ENCODE results near the gene CYP4F12.
"Not testable (repeated sequence)": the region's sequence is repeated elsewhere in the genome, so short reads cannot be mapped to it uniquely, and the experiment has no call there.

CYP4F12 gene

DNA sequence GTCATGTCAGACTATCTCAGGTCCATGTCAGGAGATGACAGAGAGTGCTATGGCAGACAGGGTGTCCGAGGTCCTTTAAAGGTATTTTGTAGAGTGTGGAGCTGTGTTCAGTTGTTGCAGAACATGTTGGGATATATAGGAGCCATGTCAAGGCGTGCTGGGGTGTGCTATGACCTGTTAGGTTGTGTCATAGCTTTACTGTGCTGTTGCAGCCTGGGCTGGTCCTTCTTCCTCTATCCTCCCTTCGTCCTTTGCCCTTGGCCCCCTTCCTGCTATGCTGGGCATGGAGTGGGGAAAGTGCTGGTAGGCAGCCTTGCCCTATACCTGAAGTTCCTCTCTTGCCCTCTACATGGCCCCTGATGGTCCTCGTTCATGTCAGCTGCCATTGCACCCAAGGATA, 7.0 kb downstream of the CYP4F12 start:
- H2BK120ac ChIP-seq (ENCODE audit: low read depth, low read length); H3K79me2 ChIP-seq (ENCODE audit: control insufficient read depth, insufficient read depth, low read length); H3K56ac ChIP-seq (ENCODE audit: low read length); H2BK15ac ChIP-seq (replicated peaks; ENCODE audit: low read depth); H3K9ac ChIP-seq (ENCODE audit: low read length); H3K27me3 ChIP-seq (ENCODE audit: insufficient read depth, low read length, poor library complexity); H4K5ac ChIP-seq (ENCODE audit: low read length); H3K18ac ChIP-seq (ENCODE audit: low read length); H3K27ac ChIP-seq (ENCODE audit: low read depth, low read length); H4K8ac ChIP-seq (ENCODE audit: low read depth, low read length); H2AK5ac ChIP-seq (ENCODE audit: low read length); H3K79me1 ChIP-seq (ENCODE audit: low read length); H3K36me3 ChIP-seq (ENCODE audit: control insufficient read depth, insufficient read depth, low read length); H3K4me3 ChIP-seq (ENCODE audit: low read length); H3K4me2 ChIP-seq (ENCODE audit: low read length); H3K23ac ChIP-seq (ENCODE audit: low read length); DNase-seq; H2BK5ac ChIP-seq (ENCODE audit: low read length); H3K4me1 ChIP-seq (ENCODE audit: control insufficient read depth, low read depth, low read length); H3K4ac ChIP-seq (ENCODE audit: low read depth, low read length): not testable (repeated sequence)
- no CpG with 5 or more reads among the region's 4 CpGs for WGBS (ENCODE audit: extremely low coverage, insufficient coverage, low lambda C conversion rate)

DNA sequence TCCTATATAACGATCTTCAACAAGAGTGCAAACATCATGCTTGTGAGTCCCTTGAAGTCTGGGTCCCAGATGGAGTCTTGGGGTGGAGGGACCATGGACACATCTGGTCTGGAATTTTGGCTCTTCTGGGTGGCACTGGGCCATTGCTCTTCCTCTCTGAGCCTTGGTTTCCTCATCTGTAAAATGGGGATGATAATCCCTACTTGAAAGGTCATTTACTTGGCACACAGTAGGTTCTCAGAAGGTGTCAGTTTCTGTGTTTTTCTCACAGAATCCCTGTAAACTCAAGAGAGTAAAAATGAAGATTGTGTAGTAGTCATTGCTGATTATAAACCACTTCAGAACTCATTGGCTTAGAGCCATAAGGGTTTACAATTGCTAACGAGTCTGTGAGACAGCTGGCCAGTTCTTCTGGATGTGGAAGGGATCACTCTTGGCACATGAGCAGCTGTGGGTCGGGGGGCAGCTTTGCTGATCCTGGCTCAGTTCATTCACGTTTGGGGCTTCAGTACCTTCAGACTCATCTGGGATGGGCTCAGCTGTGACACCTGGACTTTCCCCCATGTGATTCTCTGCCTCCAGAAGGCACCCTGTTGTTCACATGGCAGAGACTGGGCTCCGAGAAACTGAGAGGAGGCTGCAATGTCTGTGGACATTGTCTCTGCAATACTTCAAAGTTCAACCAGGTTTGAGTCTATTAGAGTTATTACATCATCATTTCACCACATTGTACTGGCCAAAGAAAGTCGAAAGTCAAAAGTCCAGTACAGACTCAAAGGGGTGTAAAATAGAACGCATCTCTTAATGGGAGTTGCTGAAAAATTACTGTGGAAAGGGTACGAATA, 7.8 kb downstream of the CYP4F12 start:
- DNase-seq, result no peak
- Histone ChIP-seq H3K56ac (ENCODE audit: low read length) (no peak overlapping the region), H3K23ac (ENCODE audit: low read length) (no peak overlapping the region), H3K4me3 (ENCODE audit: low read length) (no peak overlapping the region), H3K79me1 (ENCODE audit: low read length) (no peaks in the 10 kb centered on the region), H3K36me3 (ENCODE audit: control insufficient read depth, insufficient read depth, low read length) (no peaks in the 10 kb centered on the region), H3K4me1 (ENCODE audit: control insufficient read depth, low read depth, low read length) (no peaks in the 10 kb centered on the region), H3K18ac (ENCODE audit: low read length) (no peak overlapping the region), H3K27me3 (ENCODE audit: insufficient read depth, low read length, poor library complexity) (no peaks in the 10 kb centered on the region), H2BK15ac (replicated peaks; ENCODE audit: low read depth) (no peak overlapping the region), H4K5ac (ENCODE audit: low read length) (no peak overlapping the region), H3K9ac (ENCODE audit: low read length) (no peak overlapping the region), H2BK120ac (ENCODE audit: low read depth, low read length) (no peak overlapping the region), H2AK5ac (ENCODE audit: low read length) (no peak overlapping the region), H4K8ac (ENCODE audit: low read depth, low read length) (no peak overlapping the region), H2BK5ac (ENCODE audit: low read length) (no peak overlapping the region), H3K27ac (ENCODE audit: low read depth, low read length) (no peak overlapping the region), H3K79me2 (ENCODE audit: control insufficient read depth, insufficient read depth, low read length) (no peaks in the 10 kb centered on the region), H3K4me2 (ENCODE audit: low read length) (no peak overlapping the region), H3K4ac (ENCODE audit: low read depth, low read length) (no peak overlapping the region)
- no CpG with 5 or more reads among the region's 8 CpGs for WGBS (ENCODE audit: extremely low coverage, insufficient coverage, low lambda C conversion rate)

DNA sequence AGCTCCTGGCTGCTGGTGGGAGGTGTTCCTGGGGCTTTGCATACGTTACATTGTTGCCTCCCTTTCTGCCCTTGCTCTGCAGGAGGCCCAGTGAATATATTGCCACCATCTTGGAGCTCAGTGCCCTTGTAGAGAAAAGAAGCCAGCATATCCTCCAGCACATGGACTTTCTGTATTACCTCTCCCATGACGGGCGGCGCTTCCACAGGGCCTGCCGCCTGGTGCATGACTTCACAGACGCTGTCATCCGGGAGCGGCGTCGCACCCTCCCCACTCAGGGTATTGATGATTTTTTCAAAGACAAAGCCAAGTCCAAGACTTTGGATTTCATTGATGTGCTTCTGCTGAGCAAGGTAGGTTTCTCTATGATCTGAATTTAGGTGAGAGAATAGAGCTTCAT, 10.5 kb downstream of the CYP4F12 start:
- H4K8ac ChIP-seq (ENCODE audit: low read depth, low read length), result no peak overlapping the region
- no peaks in the 10 kb centered on the region for H3K79me1 ChIP-seq (ENCODE audit: low read length)
- H3K23ac ChIP-seq (ENCODE audit: low read length), result no peak overlapping the region
- no CpG with 5 or more reads among the region's 10 CpGs for WGBS (ENCODE audit: extremely low coverage, insufficient coverage, low lambda C conversion rate)
- no peaks in the 10 kb centered on the region for H3K27me3 ChIP-seq (ENCODE audit: insufficient read depth, low read length, poor library complexity)
- H3K79me2 ChIP-seq (ENCODE audit: control insufficient read depth, insufficient read depth, low read length), result no peaks in the 10 kb centered on the region
- no peak overlapping the region for H2BK5ac ChIP-seq (ENCODE audit: low read length)
- no peak overlapping the region for H3K18ac ChIP-seq (ENCODE audit: low read length)
- no peak overlapping the region for H3K9ac ChIP-seq (ENCODE audit: low read length)
- H2AK5ac ChIP-seq (ENCODE audit: low read length), result no peak overlapping the region
- no peak overlapping the region for H3K4me3 ChIP-seq (ENCODE audit: low read length)
- H4K5ac ChIP-seq (ENCODE audit: low read length), result no peak overlapping the region
- H3K4ac ChIP-seq (ENCODE audit: low read depth, low read length), result no peak overlapping the region
- H3K4me1 ChIP-seq (ENCODE audit: control insufficient read depth, low read depth, low read length), result no peaks in the 10 kb centered on the region
- H3K56ac ChIP-seq (ENCODE audit: low read length), result no peak overlapping the region
- no peak for DNase-seq
- H3K4me2 ChIP-seq (ENCODE audit: low read length), result no peak overlapping the region
- H2BK120ac ChIP-seq (ENCODE audit: low read depth, low read length), result no peak overlapping the region
- no peak overlapping the region for H3K27ac ChIP-seq (ENCODE audit: low read depth, low read length)
- no peak overlapping the region for H2BK15ac ChIP-seq (replicated peaks; ENCODE audit: low read depth)
- H3K36me3 ChIP-seq (ENCODE audit: control insufficient read depth, insufficient read depth, low read length), result no peaks in the 10 kb centered on the region

DNA sequence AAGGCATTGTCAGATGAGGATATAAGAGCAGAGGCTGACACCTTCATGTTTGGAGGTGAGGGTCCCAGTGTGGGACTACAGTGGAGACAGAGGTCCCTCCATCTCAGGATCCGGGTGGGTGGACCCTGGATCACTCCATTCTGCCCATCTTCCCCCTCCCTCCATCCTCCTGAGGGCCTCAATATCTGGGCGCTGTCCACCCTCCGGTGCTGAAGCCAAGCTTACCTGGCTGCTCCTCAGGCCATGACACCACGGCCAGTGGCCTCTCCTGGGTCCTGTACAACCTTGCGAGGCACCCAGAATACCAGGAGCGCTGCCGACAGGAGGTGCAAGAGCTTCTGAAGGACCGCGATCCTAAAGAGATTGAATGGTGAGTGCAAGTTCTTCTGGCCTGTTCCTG, 11.9 kb downstream of the CYP4F12 start:
- no peaks in the 10 kb centered on the region for H3K4me1 ChIP-seq (ENCODE audit: control insufficient read depth, low read depth, low read length)
- DNase-seq, result no peak
- no peaks in the 10 kb centered on the region for H3K79me2 ChIP-seq (ENCODE audit: control insufficient read depth, insufficient read depth, low read length)
- no peak overlapping the region for H3K4me3 ChIP-seq (ENCODE audit: low read length)
- no peak overlapping the region for H3K9ac ChIP-seq (ENCODE audit: low read length)
- WGBS (ENCODE audit: extremely low coverage, insufficient coverage, low lambda C conversion rate), result no CpG with 5 or more reads among the region's 9 CpGs
- no peak overlapping the region for H3K56ac ChIP-seq (ENCODE audit: low read length)
- H4K5ac ChIP-seq (ENCODE audit: low read length), result no peak overlapping the region
- no peaks in the 10 kb centered on the region for H3K79me1 ChIP-seq (ENCODE audit: low read length)
- H2AK5ac ChIP-seq (ENCODE audit: low read length), result no peak overlapping the region
- H3K23ac ChIP-seq (ENCODE audit: low read length), result no peak overlapping the region
- no peak overlapping the region for H3K18ac ChIP-seq (ENCODE audit: low read length)
- H3K4ac ChIP-seq (ENCODE audit: low read depth, low read length), result no peak overlapping the region
- H2BK5ac ChIP-seq (ENCODE audit: low read length), result no peak overlapping the region
- H3K36me3 ChIP-seq (ENCODE audit: control insufficient read depth, insufficient read depth, low read length), result no peaks in the 10 kb centered on the region
- H2BK120ac ChIP-seq (ENCODE audit: low read depth, low read length), result no peak overlapping the region
- no peak overlapping the region for H4K8ac ChIP-seq (ENCODE audit: low read depth, low read length)
- H3K27ac ChIP-seq (ENCODE audit: low read depth, low read length), result no peak overlapping the region
- H3K4me2 ChIP-seq (ENCODE audit: low read length), result no peak overlapping the region
- H2BK15ac ChIP-seq (replicated peaks; ENCODE audit: low read depth), result no peak overlapping the region
- no peaks in the 10 kb centered on the region for H3K27me3 ChIP-seq (ENCODE audit: insufficient read depth, low read length, poor library complexity)

DNA sequence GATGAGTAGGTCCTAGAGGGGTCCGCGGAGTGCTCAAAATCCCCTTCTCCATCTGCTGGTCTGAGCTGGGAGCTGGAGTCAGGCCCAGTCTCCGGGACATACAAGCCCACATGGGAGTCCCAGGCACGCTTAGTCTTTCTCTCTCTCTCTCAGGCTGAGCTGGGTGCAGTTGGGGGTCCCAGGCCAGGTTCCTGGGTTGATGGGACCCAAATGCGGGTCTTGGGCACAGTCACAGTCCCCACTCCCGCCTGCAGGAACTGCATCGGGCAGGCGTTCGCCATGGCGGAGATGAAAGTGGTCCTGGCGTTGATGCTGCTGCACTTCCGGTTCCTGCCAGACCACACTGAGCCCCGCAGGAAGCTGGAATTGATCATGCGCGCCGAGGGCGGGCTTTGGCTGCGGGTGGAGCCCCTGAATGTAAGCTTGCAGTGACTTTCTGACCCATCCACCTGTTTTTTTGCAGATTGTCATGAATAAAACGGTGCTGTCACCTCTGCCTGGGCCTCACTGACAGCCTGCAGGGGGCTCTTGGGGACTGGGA, 23.8 kb downstream of the CYP4F12 start:
- Histone ChIP-seq H3K23ac (ENCODE audit: low read length) (no peak overlapping the region), H2BK5ac (ENCODE audit: low read length) (no peak overlapping the region), H2AK5ac (ENCODE audit: low read length) (no peak overlapping the region), H3K4me2 (ENCODE audit: low read length) (no peak overlapping the region), H3K4me1 (ENCODE audit: control insufficient read depth, low read depth, low read length) (no peaks in the 10 kb centered on the region), H3K4ac (ENCODE audit: low read depth, low read length) (no peak overlapping the region), H3K9ac (ENCODE audit: low read length) (no peak overlapping the region), H3K79me1 (ENCODE audit: low read length) (no peaks in the 10 kb centered on the region), H3K4me3 (ENCODE audit: low read length) (no peak overlapping the region), H3K27me3 (ENCODE audit: insufficient read depth, low read length, poor library complexity) (no peaks in the 10 kb centered on the region), H3K79me2 (ENCODE audit: control insufficient read depth, insufficient read depth, low read length) (no peaks in the 10 kb centered on the region), H3K27ac (ENCODE audit: low read depth, low read length) (no peak overlapping the region), H4K8ac (ENCODE audit: low read depth, low read length) (no peak overlapping the region), H2BK120ac (ENCODE audit: low read depth, low read length) (no peak overlapping the region), H3K36me3 (ENCODE audit: control insufficient read depth, insufficient read depth, low read length) (no peaks in the 10 kb centered on the region), H4K5ac (ENCODE audit: low read length) (no peak overlapping the region), H3K56ac (ENCODE audit: low read length) (no peak overlapping the region), H3K18ac (ENCODE audit: low read length) (no peak overlapping the region), H2BK15ac (replicated peaks; ENCODE audit: low read depth) (no peak overlapping the region)
- no peak for DNase-seq
- no CpG with 5 or more reads among the region's 19 CpGs for WGBS (ENCODE audit: extremely low coverage, insufficient coverage, low lambda C conversion rate)

Measured in mesendoderm (in vitro differentiated cells).